K562 (cell line): Measurements from ENCODE around the gene CCDC136. TPM values are rescaled to one million over a fixed set of nuclear protein-coding genes. Genes with fewer than 3 reads are reported as not detected.
A peak's percentile ranks its signal among the peaks of the same experiment; 100 is the strongest.

ENCODE experiments used
- ARID3B ChIP-seq: fragments of 250-450 bp; sonication (Bioruptor Pico); IDR thresholded peaks from 2 replicates; pipeline ENCODE4 v1.4.0; 2020; ENCODE audit warnings: borderline replicate concordance
- BHLHE40 ChIP-seq: IDR thresholded peaks from 2 replicates; pipeline ENCODE4 v1.6.1; 2011; ENCODE audit warnings: low read length, improper control_type of control experiment
- CREB1 ChIP-seq, 2 experiments: sonication (generic) in 1 of 2; formaldehyde crosslinking in 1 of 2; IDR thresholded peaks; 2 replicates each; pipeline versions ENCODE4 v1.6.1 to v1.8.0; 2012 to 2022; ENCODE audit warnings: inconsistent platforms in 1 of 2, mild to moderate bottlenecking in 1 of 2, missing genetic modification reagents in 1 of 2, moderate library complexity in 1 of 2
- CREB3 ChIP-seq: fragments of 450-650 bp; conservative IDR thresholded peaks from 2 replicates; pipeline ENCODE4 v1.6.1; 2016; ENCODE audit warnings: missing genetic modification characterization, low read depth, mild to moderate bottlenecking, missing compliant biosample characterization, moderate library complexity
- CREM ChIP-seq: IDR thresholded peaks from 2 replicates; pipeline ENCODE4 v1.6.1; 2014; ENCODE audit warnings: antibody characterized with exemption, low read depth
- ELF1 ChIP-seq: fragments of 200-800 bp; sonication (Bioruptor generic); IDR thresholded peaks from 2 replicates; pipeline ENCODE4 v1.6.1; 2016; ENCODE audit warnings: missing genetic modification characterization, missing compliant biosample characterization
- EP300 ChIP-seq: IDR thresholded peaks from 2 replicates; pipeline ENCODE4 v1.6.1; 2012; ENCODE audit warnings: low read length, improper control_type of control experiment
- ESRRA ChIP-seq: fragments of 450-650 bp; IDR thresholded peaks from 2 replicates; pipeline ENCODE4 v1.6.1; 2014; ENCODE audit warnings: low read depth, mild to moderate bottlenecking, moderate library complexity, borderline replicate concordance
- FOXP4 ChIP-seq: sonication (generic); formaldehyde crosslinking; IDR thresholded peaks from 2 replicates; pipeline ENCODE4 v1.8.0; 2022; ENCODE audit warnings: mild to moderate bottlenecking, missing genetic modification reagents, borderline replicate concordance
- GTF2F1 ChIP-seq: IDR thresholded peaks from 2 replicates; pipeline ENCODE4 v1.6.1; 2011; ENCODE audit warnings: low read depth, low read length, improper control_type of control experiment
- HDAC1 ChIP-seq, 2 experiments: fragments of 450-650 bp; IDR thresholded peaks; 2 replicates each; pipeline ENCODE4 v1.6.1; 2016 to 2017; ENCODE audit warnings: inconsistent platforms in 1 of 2, mild to moderate bottlenecking in 1 of 2, moderate library complexity in 1 of 2
- KDM5B ChIP-seq: fragments of 200-600 bp; sonication (generic); IDR thresholded peaks from 2 replicates; pipeline ENCODE4 v1.6.1; 2012; ENCODE audit warnings: low read depth, mild to moderate bottlenecking, moderate library complexity, low read length, control low read depth, inconsistent platforms; ENCODE audit not compliant: insufficient replicate concordance
- POLR2A ChIP-seq: fragments of 450-650 bp; conservative IDR thresholded peaks from 2 replicates; pipeline ENCODE4 v1.6.1; 2016
- RBM14 ChIP-seq: fragments of 200-400 bp; formaldehyde crosslinking; IDR thresholded peaks from 2 replicates; pipeline ENCODE4 v1.6.1; 2018; ENCODE audit warnings: low read depth, mild to moderate bottlenecking, low read length, moderate library complexity, borderline replicate concordance; ENCODE audit not compliant: insufficient read depth
- RBM17 ChIP-seq: fragments of 200-400 bp; formaldehyde crosslinking; IDR thresholded peaks from 2 replicates; pipeline ENCODE4 v1.6.1; 2017; ENCODE audit warnings: low read depth, mild to moderate bottlenecking, low read length, borderline replicate concordance
- STAT5A ChIP-seq: IDR thresholded peaks from 2 replicates; pipeline ENCODE4 v1.6.1; 2012; ENCODE audit warnings: low read length, inconsistent platforms, borderline replicate concordance
- ZNF324 ChIP-seq: fragments of 250-450 bp; sonication (Bioruptor Pico); IDR thresholded peaks from 2 replicates; pipeline ENCODE4 v1.4.0; 2020; ENCODE audit warnings: mild to moderate bottlenecking
- ZNF398 ChIP-seq: fragments of 250-450 bp; sonication (Bioruptor Pico); IDR thresholded peaks from 2 replicates; pipeline ENCODE4 v1.8.0; 2021; ENCODE audit warnings: moderate library complexity, mild to moderate bottlenecking, inconsistent platforms
- ZNF445 ChIP-seq: fragments of 250-450 bp; sonication (Bioruptor Pico); IDR thresholded peaks from 2 replicates; pipeline ENCODE4 v1.4.0; 2020; ENCODE audit warnings: low read depth, mild to moderate bottlenecking, moderate library complexity
- polyA plus RNA-seq, 8 experiments: library from polyadenylated mRNA; depleted of rRNA in 4 of 8; stranded (reverse) in 5 of 8; unstranded in 3 of 8; fragments of >200 nt; fragmentation: Nextera tagmentation in 2 of 8; fragmentation: Illumina TruSeq in 1 of 8; extraction: Ambion mirVana in 2 of 8; extraction: Trizol in 1 of 8; gene quantifications; 2 replicates each; pipeline versions ENCODE4 v1.2.1 to v1.2.3, GENCODE V29; 2011 to 2014; ENCODE audit warnings: inconsistent platforms in 1 of 8, missing spikeins in 1 of 8
- total RNA-seq, 7 experiments: library from RNA; depleted of rRNA in 6 of 7; stranded (reverse); fragments of >200 nt in 6 of 7; fragmentation: Illumina TruSeq in 2 of 7; extraction: Trizol in 2 of 7; gene quantifications; 2 replicates each; pipeline versions ENCODE4 v1.2.1 to v1.2.3, GENCODE V29; 2011 to 2021; ENCODE audit warnings: low replicate concordance in 1 of 7

Gene CCDC136
- total and polyA plus RNA-seq, 9 of the 15 experiments (the other 6 are each of a cell fraction or from before 2014, with no cell fraction given), result 2.4 to 40.8 (median 26.5) TPM

GRCh38 chr7:128791121-128791971, at the start of gene CCDC136 (continued):
- peak; percentile 84 for TF ChIP-seq KDM5B
- TF ChIP-seq CREM, result no peak
- no peak for TF ChIP-seq EP300
- TF ChIP-seq POLR2A, result peak; percentile 82
- no peak for TF ChIP-seq CREB3 (tag)
- no peak for TF ChIP-seq RBM14
- no peak for TF ChIP-seq ZNF398
- peak in 1 of 2 experiments; percentile 48; a peak in 1 of 4 replicates for TF ChIP-seq HDAC1 (IDR thresholded peaks at IDR 0.05)
- TF ChIP-seq FOXP4 (CRISPR knock-in tag), result no peak; the same call in 1 of the 2 replicates
- TF ChIP-seq ZNF324 (CRISPR knock-in tag), result no peak
- TF ChIP-seq RBM17, result no peak
- no peak for TF ChIP-seq CREB1 (IDR thresholded peaks at IDR 0.05)
- TF ChIP-seq CREB1 (CRISPR knock-in tag; IDR thresholded peaks at IDR 0.05), result no peak; the same call in 1 of the 2 replicates
- TF ChIP-seq BHLHE40, result peak; percentile 62
- peak; percentile 23; the same call in 1 of the 2 replicates for TF ChIP-seq ESRRA
- no peak for TF ChIP-seq GTF2F1
- no peak for TF ChIP-seq ARID3B (CRISPR knock-in tag)
- TF ChIP-seq ELF1 (tag), result peak; percentile 72
- no peak for TF ChIP-seq STAT5A
- TF ChIP-seq ZNF445 (CRISPR knock-in tag), result no peak
